Upper lobe of right lung (tissue), 1 donor: ENCODE data around the gene EPB41L3. TPM values are rescaled to one million over a fixed set of nuclear protein-coding genes. Genes with fewer than 3 reads are reported as not detected.

Source experiments
- ATAC-seq: fragments of 200-7000 bp; cut with Tn5 transposase; one replicate; pipeline ENCODE4 v1.9.1; 2020; ENCODE audit warnings: mild to moderate bottlenecking, moderate library complexity
- DNase-seq: peaks from one replicate; pipeline ENCODE4 v3.0.0-alpha.2; 2020
- H3K27ac ChIP-seq: fragments of 200-600 bp; one replicate; pipeline ENCODE4 v1.8.0; 2022
- H3K27me3 ChIP-seq: fragments of 200-600 bp; one replicate; pipeline ENCODE4 v1.8.0; 2022; ENCODE audit warnings: mild to moderate bottlenecking
- H3K36me3 ChIP-seq: fragments of 200-600 bp; one replicate; pipeline ENCODE4 v1.8.0; 2022
- H3K4me1 ChIP-seq: fragments of 200-600 bp; one replicate; pipeline ENCODE4 v1.8.0; 2022
- H3K4me3 ChIP-seq: fragments of 200-600 bp; one replicate; pipeline ENCODE4 v1.8.0; 2022; ENCODE audit warnings: mild to moderate bottlenecking
- H3K9me3 ChIP-seq: fragments of 200-600 bp; one replicate; pipeline ENCODE4 v1.8.0; 2022
- intact Hi-C: fragments of 100-400 bp; cut with DNase I; formaldehyde crosslinking; loops from one replicate; pipeline ENCODE4 v1.11.0; 2022
- total RNA-seq: library from RNA; stranded (reverse); fragmentation: NEBNext Ultra II Directional; extraction: Animal tissue kit (Norgen Biotek cat#: 25700); gene quantifications from one replicate; pipeline ENCODE4 v1.2.1, GENCODE V29; 2021
- TF ChIP-seq, protein P1 (sequence below): fragments of 200-600 bp; IDR thresholded peaks from one replicate; pipeline ENCODE4 v1.8.0; 2022; ENCODE audit warnings: antibody characterized with exemption
- donor health status: DM: no; HTN: yes; CAD: no; lungs with severe emphysema.

EPB41L3 gene
- total RNA-seq, 1 donor from 2014 or later, result 68.9 TPM

DNA sequence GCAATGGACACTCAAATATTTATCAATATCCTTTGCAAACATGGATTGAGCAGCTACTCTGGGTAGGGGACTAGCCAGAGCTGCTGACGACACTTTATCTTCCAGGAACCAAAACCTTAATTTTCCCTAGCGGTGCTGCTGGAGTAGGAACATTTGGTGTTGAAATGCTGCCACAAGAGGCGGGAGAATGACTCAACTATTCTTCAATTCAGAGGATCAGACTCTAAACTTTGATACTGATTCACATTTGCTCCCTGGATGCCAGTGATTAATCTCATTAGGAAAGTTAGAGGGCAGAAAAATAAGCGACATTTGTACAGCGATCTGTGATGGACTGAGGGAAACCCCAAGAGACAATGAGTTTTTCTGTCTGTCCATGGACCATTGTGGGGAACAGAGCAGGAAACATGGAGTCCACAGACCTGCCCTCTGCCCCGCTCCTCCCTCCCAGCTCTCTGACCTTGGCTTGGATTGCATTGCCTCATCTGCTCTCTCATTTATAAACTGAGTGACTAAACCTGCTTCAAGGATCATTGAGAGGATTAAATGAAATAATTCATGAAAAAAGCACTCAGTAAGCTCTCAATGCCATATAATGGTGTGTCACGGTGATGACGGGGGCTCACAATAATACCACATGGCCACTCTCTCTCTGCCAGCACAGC lies 12.6 kb upstream of the EPB41L3 start:
- peak overlapping the region; percentile 32 for H3K27ac ChIP-seq
- ATAC-seq (peak; percentile 67), DNase-seq (no peak)
- TF ChIP-seq, protein P1, sequence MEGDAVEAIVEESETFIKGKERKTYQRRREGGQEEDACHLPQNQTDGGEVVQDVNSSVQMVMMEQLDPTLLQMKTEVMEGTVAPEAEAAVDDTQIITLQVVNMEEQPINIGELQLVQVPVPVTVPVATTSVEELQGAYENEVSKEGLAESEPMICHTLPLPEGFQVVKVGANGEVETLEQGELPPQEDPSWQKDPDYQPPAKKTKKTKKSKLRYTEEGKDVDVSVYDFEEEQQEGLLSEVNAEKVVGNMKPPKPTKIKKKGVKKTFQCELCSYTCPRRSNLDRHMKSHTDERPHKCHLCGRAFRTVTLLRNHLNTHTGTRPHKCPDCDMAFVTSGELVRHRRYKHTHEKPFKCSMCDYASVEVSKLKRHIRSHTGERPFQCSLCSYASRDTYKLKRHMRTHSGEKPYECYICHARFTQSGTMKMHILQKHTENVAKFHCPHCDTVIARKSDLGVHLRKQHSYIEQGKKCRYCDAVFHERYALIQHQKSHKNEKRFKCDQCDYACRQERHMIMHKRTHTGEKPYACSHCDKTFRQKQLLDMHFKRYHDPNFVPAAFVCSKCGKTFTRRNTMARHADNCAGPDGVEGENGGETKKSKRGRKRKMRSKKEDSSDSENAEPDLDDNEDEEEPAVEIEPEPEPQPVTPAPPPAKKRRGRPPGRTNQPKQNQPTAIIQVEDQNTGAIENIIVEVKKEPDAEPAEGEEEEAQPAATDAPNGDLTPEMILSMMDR, result no peak
- H3K9me3 ChIP-seq, result no peaks in the 10 kb centered on the region
- intact Hi-C loops, result no loop called here
- no peak overlapping the region for H3K4me3 ChIP-seq
- H3K27me3 ChIP-seq, result no peaks in the 10 kb centered on the region
- peaks cover 3% of the 10 kb centered on the region for H3K4me1 ChIP-seq
- H3K36me3 ChIP-seq, result no peaks in the 10 kb centered on the region

DNA sequence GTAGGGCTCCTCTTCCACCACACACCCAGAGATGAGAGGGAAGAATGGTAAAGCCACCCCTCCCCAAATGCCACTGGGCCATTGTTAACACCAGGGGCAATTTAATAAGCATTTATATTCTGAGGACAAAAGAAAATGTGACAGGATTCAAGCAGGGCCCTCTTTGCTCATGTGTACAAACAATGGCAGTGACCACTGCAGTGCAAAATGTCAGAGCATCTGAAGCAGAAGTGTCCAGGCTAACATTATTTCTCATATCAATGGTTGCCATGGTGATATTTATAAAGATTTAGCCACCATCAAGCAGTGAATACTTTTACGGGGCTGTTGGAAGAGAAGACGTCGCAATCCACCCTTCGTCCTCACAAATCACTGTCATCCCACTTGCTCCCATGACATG lies 10.8 kb upstream of the EPB41L3 start:
- no peak overlapping the region for H3K27ac ChIP-seq
- intact Hi-C loops, result no loop called here
- ATAC-seq, result no peak
- no peaks in the 10 kb centered on the region for H3K9me3 ChIP-seq
- H3K4me1 ChIP-seq, result peaks cover 3% of the 10 kb centered on the region
- H3K4me3 ChIP-seq, result no peak overlapping the region
- TF ChIP-seq, protein P1, result no peak
- no peaks in the 10 kb centered on the region for H3K36me3 ChIP-seq
- H3K27me3 ChIP-seq, result no peaks in the 10 kb centered on the region
- no peak for DNase-seq

DNA sequence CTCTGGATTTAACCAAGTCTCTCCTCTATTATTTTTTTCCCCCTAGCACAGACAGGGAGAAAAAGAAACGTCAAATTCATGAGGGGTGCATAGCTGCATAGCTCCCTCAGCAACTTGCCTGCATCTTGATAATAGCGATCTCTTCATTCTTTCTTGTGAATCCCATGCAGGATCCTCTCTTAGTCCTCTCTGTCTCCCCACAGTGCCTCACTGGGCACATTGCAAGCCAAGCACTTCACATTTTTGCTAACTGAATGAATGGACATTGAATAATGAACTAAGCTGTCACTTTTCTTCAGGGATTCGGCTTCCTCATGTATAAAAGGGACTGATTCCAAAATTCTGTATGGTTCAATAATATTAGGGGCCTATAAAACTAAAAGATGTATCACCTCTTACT lies 2.9 kb upstream of the EPB41L3 start:
- peaks cover 6% of the 10 kb centered on the region for H3K4me1 ChIP-seq
- no peaks in the 10 kb centered on the region for H3K27me3 ChIP-seq
- no peak overlapping the region for H3K27ac ChIP-seq
- no peaks in the 10 kb centered on the region for H3K36me3 ChIP-seq
- no peaks in the 10 kb centered on the region for H3K9me3 ChIP-seq
- intact Hi-C loops, result no loop called here
- H3K4me3 ChIP-seq, result no peak overlapping the region
- ATAC-seq, result peak; percentile 68
- TF ChIP-seq, protein P1, result peak; percentile 49
- DNase-seq, result no peak

DNA sequence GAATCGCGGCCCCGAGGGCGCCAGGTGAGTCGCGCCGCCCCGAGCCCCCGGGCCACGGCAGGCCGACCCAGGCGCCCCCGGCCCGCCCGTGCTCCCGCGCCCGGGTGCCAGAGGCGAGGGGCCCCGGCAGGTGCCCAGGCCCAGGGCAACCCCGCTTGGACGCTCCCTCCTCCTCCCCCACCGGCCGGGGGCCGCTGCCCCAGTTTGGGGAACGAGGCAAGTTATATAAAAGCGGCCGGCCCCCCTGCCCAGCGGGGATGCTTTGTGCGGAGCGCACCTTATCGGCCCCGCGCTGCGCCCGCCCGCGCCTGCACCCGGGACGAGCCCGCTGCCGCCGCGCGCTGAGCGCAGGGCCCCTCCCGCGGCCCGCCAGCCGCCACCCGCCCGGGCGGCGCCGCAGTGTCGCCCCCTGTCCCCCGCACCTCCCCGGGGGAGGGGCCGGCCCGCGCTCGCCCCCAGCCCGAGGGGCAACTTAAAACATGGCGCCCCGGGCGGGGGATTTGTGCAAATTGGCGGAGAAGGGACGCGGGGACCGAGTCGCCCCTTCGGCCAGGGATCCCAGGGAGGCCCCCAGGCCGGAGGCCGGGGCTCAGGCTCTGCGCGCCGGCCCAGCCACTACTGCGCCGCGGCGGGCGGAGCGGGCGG lies 639 bp downstream of the EPB41L3 start:
- TF ChIP-seq, protein P1, result no peak
- H3K27ac ChIP-seq, result peak overlapping the region; percentile 33
- no peaks in the 10 kb centered on the region for H3K27me3 ChIP-seq
- intact Hi-C loops, result no loop called here
- H3K4me3 ChIP-seq, result peak overlapping the region; percentile 55
- H3K36me3 ChIP-seq, result no peaks in the 10 kb centered on the region
- peak; percentile 67 for ATAC-seq
- H3K4me1 ChIP-seq, result peaks cover 6% of the 10 kb centered on the region
- peak; percentile 66 for DNase-seq
- no peaks in the 10 kb centered on the region for H3K9me3 ChIP-seq

DNA sequence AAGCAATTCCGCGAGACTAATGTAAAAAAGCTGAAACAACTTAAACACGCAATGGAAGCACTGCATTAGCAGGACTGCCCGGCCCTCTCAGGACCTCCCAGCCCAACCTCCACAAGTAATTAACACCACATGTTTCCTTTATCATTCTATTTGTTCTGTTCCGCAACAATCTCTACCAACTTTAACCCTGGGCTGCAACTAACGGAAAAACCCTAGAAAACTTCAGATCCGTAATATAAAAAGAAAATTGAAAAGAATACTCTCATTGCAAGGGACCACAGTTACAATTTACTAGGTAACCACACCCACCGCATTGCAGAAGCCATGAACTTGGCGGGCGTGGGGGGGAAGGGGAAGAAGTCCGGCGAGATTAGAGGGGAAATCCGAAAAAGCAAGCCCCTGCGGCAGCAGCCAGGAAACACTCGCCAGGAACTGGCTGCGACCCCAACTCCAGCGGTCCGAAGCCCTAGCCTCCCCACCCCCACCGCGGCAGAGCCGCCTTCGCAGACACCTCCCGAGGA lies 1.2 kb downstream of the EPB41L3 start:
- peak; percentile 27 for ATAC-seq

More for the DNA sequence above, 1.2 kb downstream of the EPB41L3 start:
- Histone ChIP-seq H3K27ac (peak overlapping the region; percentile 33), H3K4me1 (peaks cover 6% of the 10 kb centered on the region), H3K36me3 (no peaks in the 10 kb centered on the region), H3K9me3 (no peaks in the 10 kb centered on the region), H3K27me3 (no peaks in the 10 kb centered on the region), H3K4me3 (peak overlapping the region; percentile 55)
- TF ChIP-seq, protein P1, result no peak
- peak; percentile 72 for DNase-seq
- intact Hi-C loops, result no loop called here
